Bronchial epithelial cell (primary cell): Measurements from ENCODE around the gene RND3. TPM values are rescaled to one million over a fixed set of nuclear protein-coding genes. Genes with fewer than 3 reads are reported as not detected.

Experiments
- DNase-seq: peaks from one replicate; pipeline ENCODE4 v3.0.0-alpha.2; 2010; ENCODE audit warnings: low read depth
- FAIRE-seq: peaks from 2 replicates; lab custom pipeline; 2011; peaks lifted over from hg19 to GRCh38; lab: Jason Lieb, UNC
- H3K27me3 ChIP-seq: 2 replicates; pipeline ENCODE4 v1.5.1; 2011; ENCODE audit warnings: low read length; ENCODE audit not compliant: control insufficient read depth, insufficient read depth
- H3K36me3 ChIP-seq: 2 replicates; pipeline ENCODE4 v1.5.1; 2011; ENCODE audit warnings: low read length; ENCODE audit not compliant: control insufficient read depth, insufficient read depth
- H3K4me3 ChIP-seq: 2 replicates; pipeline ENCODE4 v1.5.1; 2011; ENCODE audit warnings: mild to moderate bottlenecking, low read depth, low read length, control low read depth
- total RNA-seq: library from RNA; depleted of rRNA; stranded (reverse); fragments of >200 nt; gene quantifications from 2 replicates; pipeline ENCODE4 v1.2.1, GENCODE V29; 2014
- TF ChIP-seq, protein P1 (sequence below): IDR thresholded peaks from 2 replicates; pipeline ENCODE4 v1.5.1; 2011; ENCODE audit warnings: mild to moderate bottlenecking, moderate library complexity, low read length, control low read depth, inconsistent platforms; ENCODE audit not compliant: insufficient read depth, severe bottlenecking

Gene RND3, protein sequence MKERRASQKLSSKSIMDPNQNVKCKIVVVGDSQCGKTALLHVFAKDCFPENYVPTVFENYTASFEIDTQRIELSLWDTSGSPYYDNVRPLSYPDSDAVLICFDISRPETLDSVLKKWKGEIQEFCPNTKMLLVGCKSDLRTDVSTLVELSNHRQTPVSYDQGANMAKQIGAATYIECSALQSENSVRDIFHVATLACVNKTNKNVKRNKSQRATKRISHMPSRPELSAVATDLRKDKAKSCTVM
- total RNA-seq, result 217 and 260 TPM in 2 replicates

DNA sequence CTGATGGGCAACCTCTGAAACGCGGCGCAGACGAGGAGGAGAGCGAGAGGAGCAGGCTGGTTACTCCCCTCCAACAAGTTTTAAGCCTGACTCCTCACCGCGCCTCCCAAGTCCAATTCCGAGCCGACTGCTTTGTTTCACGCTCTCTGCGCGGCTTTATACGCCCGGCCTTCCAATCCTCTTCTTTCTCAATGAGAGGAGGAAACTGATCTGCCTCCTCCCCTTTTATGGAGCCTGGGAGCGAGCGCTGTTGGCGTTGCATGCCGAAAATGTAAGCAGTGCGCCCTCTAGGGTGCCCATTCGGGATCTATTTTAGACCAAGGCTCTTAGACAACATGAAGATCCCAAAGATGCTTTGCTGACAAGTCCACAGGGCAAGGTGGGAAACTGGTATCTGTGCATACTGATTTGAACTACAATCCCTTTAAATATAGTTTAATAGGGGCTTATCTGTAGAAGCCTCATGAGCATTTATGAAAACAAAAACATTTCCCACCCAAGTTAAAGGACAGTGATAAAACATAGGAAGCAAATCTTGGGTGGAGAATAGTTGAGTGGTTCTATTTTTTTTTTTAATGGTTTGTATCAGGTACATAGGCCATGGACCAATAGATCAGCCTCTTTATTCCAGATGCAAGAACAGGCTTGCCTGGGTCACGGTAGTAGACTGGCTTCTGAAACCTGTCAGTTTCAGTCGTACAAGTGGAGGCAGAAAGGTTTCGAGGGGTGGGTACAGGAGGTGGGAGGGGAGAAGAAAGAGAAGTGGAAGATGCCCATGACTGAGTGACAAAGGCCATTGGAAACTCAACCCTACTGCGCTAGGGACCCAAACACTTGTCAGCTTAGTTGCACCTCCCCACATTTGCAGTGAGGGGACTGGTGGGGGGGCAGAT lies at the start of gene RND3:
RND3 (minus strand) TSS at position 131 of the 893 bp plus-strand sequence. CDS start 250 bp downstream, outside the sequence.
- no peaks in the 10 kb centered on the region for H3K27me3 ChIP-seq
- H3K4me3 ChIP-seq, result peak within 1 kb of the TSS; percentile 95
- TF ChIP-seq, protein P1, sequence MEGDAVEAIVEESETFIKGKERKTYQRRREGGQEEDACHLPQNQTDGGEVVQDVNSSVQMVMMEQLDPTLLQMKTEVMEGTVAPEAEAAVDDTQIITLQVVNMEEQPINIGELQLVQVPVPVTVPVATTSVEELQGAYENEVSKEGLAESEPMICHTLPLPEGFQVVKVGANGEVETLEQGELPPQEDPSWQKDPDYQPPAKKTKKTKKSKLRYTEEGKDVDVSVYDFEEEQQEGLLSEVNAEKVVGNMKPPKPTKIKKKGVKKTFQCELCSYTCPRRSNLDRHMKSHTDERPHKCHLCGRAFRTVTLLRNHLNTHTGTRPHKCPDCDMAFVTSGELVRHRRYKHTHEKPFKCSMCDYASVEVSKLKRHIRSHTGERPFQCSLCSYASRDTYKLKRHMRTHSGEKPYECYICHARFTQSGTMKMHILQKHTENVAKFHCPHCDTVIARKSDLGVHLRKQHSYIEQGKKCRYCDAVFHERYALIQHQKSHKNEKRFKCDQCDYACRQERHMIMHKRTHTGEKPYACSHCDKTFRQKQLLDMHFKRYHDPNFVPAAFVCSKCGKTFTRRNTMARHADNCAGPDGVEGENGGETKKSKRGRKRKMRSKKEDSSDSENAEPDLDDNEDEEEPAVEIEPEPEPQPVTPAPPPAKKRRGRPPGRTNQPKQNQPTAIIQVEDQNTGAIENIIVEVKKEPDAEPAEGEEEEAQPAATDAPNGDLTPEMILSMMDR, result peak; percentile 88
- FAIRE-seq (no peak), DNase-seq (peak; percentile 97)
- peaks cover 19% of the 10 kb centered on the region for H3K36me3 ChIP-seq

DNA sequence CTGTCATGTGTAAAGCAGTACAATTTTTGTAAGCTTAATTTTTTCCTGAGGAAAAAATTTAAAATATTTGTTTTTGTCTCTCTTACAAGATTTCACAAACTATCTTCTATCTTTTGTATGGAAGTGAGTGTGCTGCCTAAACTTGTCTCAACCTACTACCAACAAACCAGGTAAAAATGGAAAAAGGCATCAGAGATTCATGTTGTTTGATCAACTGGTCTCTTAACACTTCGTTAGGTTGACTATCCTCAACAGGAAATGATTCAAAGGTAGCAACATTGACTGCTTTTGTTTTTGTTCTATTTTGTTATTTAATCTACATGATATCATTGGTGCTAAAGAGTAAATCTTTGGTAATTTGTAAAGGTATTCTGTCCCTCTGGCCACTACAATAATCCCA lies 47.7 kb upstream of the RND3 start:
- no peaks in the 10 kb centered on the region for H3K36me3 ChIP-seq
- FAIRE-seq, result no peak
- H3K27me3 ChIP-seq, result no peaks in the 10 kb centered on the region
- DNase-seq, result peak; percentile 93
- TF ChIP-seq, protein P1, result no peak
- no peak overlapping the region for H3K4me3 ChIP-seq

- H3K27me3 ChIP-seq, result no peaks in the 10 kb centered on the region
- H3K36me3 ChIP-seq, result no peaks in the 10 kb centered on the region
- TF ChIP-seq, protein P1, result no peak
- peak; percentile 81 for DNase-seq
- no peak for FAIRE-seq
- no peak overlapping the region for H3K4me3 ChIP-seq
These were observed 45.4 kb upstream of the RND3 start for GRCh38 chr2:150532879-150533278.

- Histone ChIP-seq H3K4me3 (no peak overlapping the region), H3K27me3 (no peaks in the 10 kb centered on the region), H3K36me3 (no peaks in the 10 kb centered on the region)
- peak; percentile 55 for DNase-seq
- TF ChIP-seq, protein P1, result no peak
- FAIRE-seq, result no peak
These were observed 44.6 kb upstream of the RND3 start for GRCh38 chr2:150532020-150532419.

GRCh38 chr2:150531591-150531990 lies 44.1 kb upstream of the RND3 start:
- H3K27me3 ChIP-seq, result no peaks in the 10 kb centered on the region
- DNase-seq (peak; percentile 65), FAIRE-seq (no peak)
- no peak overlapping the region for H3K4me3 ChIP-seq
- no peaks in the 10 kb centered on the region for H3K36me3 ChIP-seq
- TF ChIP-seq, protein P1, result no peak
